Calu3 (cell line): ENCODE measurements around the gene PRR19. TPM values are rescaled to one million over a fixed set of nuclear protein-coding genes. Genes with fewer than 3 reads are reported as not detected.

Experiments used
- BruUV-seq: library from RNA; stranded (reverse); fragments of 400-500 nt; replicated peaks from 2 replicates; lab custom pipeline; 2021; lab: Mats Ljungman, UMichigan
- CTCF ChIA-PET: fragments of 300-600 bp; sonication (Branson Sonifier 250); formaldehyde crosslinking; loops from one replicate; lab custom pipeline; 2022; ENCODE audit warnings: antibody characterized with exemption; lab: Charles Lee
- DNase-seq: peaks from one replicate; pipeline ENCODE4 v3.0.0; 2022
- H3K27ac Mint-ChIP-seq: one replicate; pipeline ENCODE4 v1.8.0; 2022; ENCODE audit warnings: mixed read lengths; ENCODE audit not compliant: unreplicated experiment
- H3K27me3 Mint-ChIP-seq: one replicate; pipeline ENCODE4 v1.8.0; 2022; ENCODE audit warnings: mixed read lengths; ENCODE audit not compliant: unreplicated experiment
- H3K36me3 Mint-ChIP-seq: one replicate; pipeline ENCODE4 v1.8.0; 2022; ENCODE audit warnings: mild to moderate bottlenecking, moderate library complexity, mixed read lengths; ENCODE audit not compliant: insufficient read depth, unreplicated experiment
- H3K4me1 Mint-ChIP-seq: one replicate; pipeline ENCODE4 v1.8.0; 2022; ENCODE audit warnings: mild to moderate bottlenecking, low read depth, mixed read lengths; ENCODE audit not compliant: unreplicated experiment
- H3K4me3 Mint-ChIP-seq: one replicate; pipeline ENCODE4 v1.8.0; 2022; ENCODE audit warnings: mild to moderate bottlenecking, low read depth, moderate library complexity, mixed read lengths; ENCODE audit not compliant: unreplicated experiment
- H3K9me3 Mint-ChIP-seq: one replicate; pipeline ENCODE4 v1.8.0; 2022; ENCODE audit warnings: low read depth, mixed read lengths; ENCODE audit not compliant: unreplicated experiment
- CTCF ChIP-seq: fragments of 200-600 bp; IDR thresholded peaks from one replicate; pipeline ENCODE4 v1.8.0; 2022; ENCODE audit warnings: antibody characterized with exemption; ENCODE audit not compliant: unreplicated experiment
- intact Hi-C: fragments of 100-400 bp; cut with micrococcal nuclease; formaldehyde crosslinking; loops from one replicate; pipeline ENCODE4 v1.10.0; 2022; ENCODE audit not compliant: unreplicated experiment
- total RNA-seq: library from RNA; stranded (reverse); gene quantifications from 2 replicates; pipeline ENCODE4 v1.2.3, GENCODE V29; 2022

The PRR19 gene
- total RNA-seq, 1 experiment from 2014 or later = 2.4 TPM

GRCh38 chr19:42311657-42312056 is 9.7 kb downstream of the PRR19 start:
- no peak for TF ChIP-seq CTCF
- no TSS peak for BruUV-seq
- Mint-ChIP-seq H3K36me3 (peaks cover 16% of the 10 kb centered on the region), H3K9me3 (no peaks in the 10 kb centered on the region), H3K27ac (no peak overlapping the region), H3K4me1 (peaks cover 2% of the 10 kb centered on the region), H3K27me3 (peaks cover 51% of the 10 kb centered on the region), H3K4me3 (peak overlapping the region; percentile 63)
- DNase-seq = no peak
- CTCF ChIA-PET = interaction anchor here (0.6 kb wide), 1 partner anchor 678 kb away, joined by 3 read pairs; no protein-coding TSS in a partner anchor
- intact Hi-C loops = no loop called here

DNA sequence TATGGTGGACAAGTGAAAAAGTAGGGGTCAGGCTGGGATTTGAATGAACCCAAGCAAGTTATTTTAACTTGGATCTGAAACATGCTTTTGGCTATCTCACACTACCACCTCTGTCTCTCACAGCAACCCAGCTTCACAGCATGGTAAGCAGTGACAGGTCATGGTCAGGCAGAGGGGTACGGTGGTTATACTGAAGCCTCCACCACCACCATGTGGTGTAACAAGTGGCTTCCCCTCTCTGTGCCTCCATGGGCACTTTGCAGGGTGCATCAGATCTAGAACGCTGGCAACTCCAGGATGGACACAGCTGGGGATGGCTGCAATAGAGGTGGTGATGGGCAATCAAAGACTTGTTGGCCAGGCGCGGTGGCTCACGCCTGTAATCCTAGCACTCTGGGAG is 10.4 kb downstream of the PRR19 start:
- H3K9me3 Mint-ChIP-seq = no peaks in the 10 kb centered on the region
- CTCF ChIA-PET = no interaction called here
- H3K27me3 Mint-ChIP-seq = peaks cover 51% of the 10 kb centered on the region
- H3K4me3 Mint-ChIP-seq = peak overlapping the region; percentile 63
- no peak for TF ChIP-seq CTCF
- BruUV-seq = no TSS peak
- intact Hi-C loops = no loop called here
- peaks cover 16% of the 10 kb centered on the region for H3K36me3 Mint-ChIP-seq
- DNase-seq = no peak
- peaks cover 9% of the 10 kb centered on the region for H3K4me1 Mint-ChIP-seq
- H3K27ac Mint-ChIP-seq = no peak overlapping the region

DNA sequence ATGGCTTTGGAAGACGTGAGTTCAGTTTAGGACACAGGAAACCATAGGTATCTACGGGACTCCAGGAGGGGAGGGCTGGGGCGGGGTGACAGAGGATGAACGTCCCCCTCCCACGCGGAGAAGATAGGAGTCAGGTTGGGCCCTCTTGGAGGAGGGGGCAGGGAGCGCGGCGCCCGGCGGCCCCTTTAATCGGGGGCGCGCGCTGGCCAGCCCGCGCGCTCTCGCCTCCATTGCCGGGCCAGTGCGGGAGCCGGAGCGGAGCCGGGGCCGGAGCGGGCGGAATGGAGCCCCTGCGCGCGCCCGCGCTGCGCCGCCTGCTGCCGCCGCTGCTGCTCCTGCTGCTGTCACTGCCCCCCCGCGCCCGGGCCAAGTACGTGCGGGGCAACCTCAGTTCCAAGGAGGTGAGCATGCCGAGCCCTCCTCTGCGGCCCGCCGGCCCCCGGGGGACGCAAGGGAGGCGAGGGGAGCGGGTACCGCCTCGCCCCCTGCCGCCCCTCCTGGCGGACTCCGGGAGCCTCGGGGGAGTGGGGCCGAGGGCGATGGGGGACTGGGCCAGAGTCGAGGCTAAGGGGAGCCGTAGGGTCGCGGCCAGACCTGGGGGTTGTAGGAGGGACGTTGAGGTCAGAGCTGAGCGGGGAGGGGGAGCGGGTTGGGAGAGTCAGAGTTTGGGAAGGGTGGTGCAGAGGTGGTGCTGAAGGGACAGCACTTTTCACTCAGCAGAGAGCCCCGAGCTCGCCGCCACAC is 11.3 kb downstream of the PRR19 start, which contains the start of gene TMEM145:
Gene TMEM145 (plus strand): TSS at position 214 of the 744 bp plus-strand sequence. CDS start 68 bp downstream, at position 282.
- peaks cover 14% of the 10 kb centered on the region for H3K4me1 Mint-ChIP-seq
- peak within 1 kb of the TSS; percentile 63 for H3K4me3 Mint-ChIP-seq
- H3K27me3 Mint-ChIP-seq = peaks cover 51% of the 10 kb centered on the region
- no peak within 1 kb of the TSS for H3K27ac Mint-ChIP-seq
- H3K36me3 Mint-ChIP-seq = peaks cover 16% of the 10 kb centered on the region
- no peak for TF ChIP-seq CTCF
- no peaks in the 10 kb centered on the region for H3K9me3 Mint-ChIP-seq
- intact Hi-C loops = no loop called here
- no TSS peak for BruUV-seq
- CTCF ChIA-PET = interaction anchor here (1.1 kb wide), 1 partner anchor 237 kb away, joined by 3 read pairs; the partner anchor contains the start of gene ZNF574
- peak; percentile 81 for DNase-seq

- no peak for DNase-seq
- CTCF ChIA-PET = interaction anchor here (1.1 kb wide), 1 partner anchor 238 kb away, joined by 3 read pairs; the partner anchor contains the start of gene ZNF574
- intact Hi-C loops = no loop called here
- H3K36me3 Mint-ChIP-seq = peaks cover 16% of the 10 kb centered on the region
- no TSS peak for BruUV-seq
- H3K9me3 Mint-ChIP-seq = no peaks in the 10 kb centered on the region
- peaks cover 51% of the 10 kb centered on the region for H3K27me3 Mint-ChIP-seq
- H3K27ac Mint-ChIP-seq = no peak overlapping the region
- TF ChIP-seq CTCF = no peak
- H3K4me1 Mint-ChIP-seq = peaks cover 14% of the 10 kb centered on the region
- peak overlapping the region; percentile 63 for H3K4me3 Mint-ChIP-seq
Observed at GRCh38 chr19:42313840-42314755, 12.2 kb downstream of the PRR19 start.
